ENCODE results near the gene CCDC186.
"Not testable (repeated sequence)": the region's sequence is repeated elsewhere in the genome, so short reads cannot be mapped to it uniquely, and the experiment has no call there.

- not testable (repeated sequence) for TF ChIP-seq CTCF, POLR2A, EP300 (IDR thresholded peaks at IDR 0.05)
Observed at GRCh38 chr10:114149476-114149875, 24.5 kb downstream of the CCDC186 start.
